Right atrium auricular region (tissue), 2 donors: ENCODE results near the gene PPFIA2. TPM values are rescaled to one million over a fixed set of nuclear protein-coding genes. Genes with fewer than 3 reads are reported as not detected.

Source experiments
- DNase-seq: peaks from one replicate; pipeline ENCODE4 v3.0.0-alpha.2; 2019; ENCODE audit warnings: low spot score
- H3K27ac ChIP-seq, 2 donors: fragments of 200-600 bp; sonication (generic); 1 replicate in 1 of 2; 2 replicates in 1 of 2; pipeline ENCODE4 v1.5.1; 2016 to 2019
- H3K27me3 ChIP-seq, 2 donors: fragments of 200-600 bp; sonication (generic); one replicate each; pipeline versions ENCODE4 v1.5.1 to v1.6.0; 2017 to 2019
- H3K36me3 ChIP-seq: fragments of 200-600 bp; sonication (generic); one replicate; pipeline ENCODE4 v1.5.1; 2016
- H3K4me1 ChIP-seq, 2 donors: fragments of 200-600 bp; sonication (generic); one replicate each; pipeline versions ENCODE4 v1.5.1 to v1.6.0; 2017 to 2019
- H3K4me3 ChIP-seq, 2 donors: fragments of 200-600 bp; sonication (generic); 1 replicate in 1 of 2; 2 replicates in 1 of 2; pipeline ENCODE4 v1.5.1; 2017 to 2019; ENCODE audit warnings: mild to moderate bottlenecking in 1 of 2, moderate library complexity in 1 of 2
- H3K9me3 ChIP-seq, 2 donors: fragments of 200-600 bp; sonication (generic); one replicate each; pipeline ENCODE4 v1.5.1; 2019
- CTCF ChIP-seq, 2 donors: fragments of 200-600 bp; sonication (generic); IDR thresholded peaks; one replicate each; pipeline ENCODE4 v1.5.1; 2019; ENCODE audit warnings: antibody characterized with exemption in 2 of 2
- total RNA-seq, 2 donors: library from RNA; depleted of rRNA; stranded (reverse); fragments of >200 nt; gene quantifications; one replicate each; pipeline ENCODE4 v1.1.0, GENCODE V29; 2016

Gene PPFIA2
- total RNA-seq, 2 donors from 2014 or later = 0.20 to 0.48 TPM

- H3K27me3 ChIP-seq = no peaks in the 10 kb centered on the region
- H3K4me3 ChIP-seq = no peak overlapping the region
- no peaks in the 10 kb centered on the region for H3K36me3 ChIP-seq
These were observed 238.8 kb downstream of the PPFIA2 start for GRCh38 chr12:81520064-81520945.

GRCh38 chr12:81518638-81519037 is 240.5 kb downstream of the PPFIA2 start:
- Histone ChIP-seq H3K4me3 (no peak overlapping the region), H3K4me1 (peaks cover 0 to 10% of the 10 kb centered on the region in 2 donors), H3K9me3 (no peaks in the 10 kb centered on the region), H3K36me3 (no peaks in the 10 kb centered on the region), H3K27ac (no peak overlapping the region), H3K27me3 (no peaks in the 10 kb centered on the region)
- DNase-seq = no peak
- no peak for TF ChIP-seq CTCF (IDR thresholded peaks at IDR 0.05)

More at GRCh38 chr12:81520064-81520945, 238.8 kb downstream of the PPFIA2 start:
- no peak for TF ChIP-seq CTCF (IDR thresholded peaks at IDR 0.05)
- Histone ChIP-seq H3K27ac (no peak overlapping the region), H3K9me3 (no peaks in the 10 kb centered on the region), H3K4me1 (peaks cover 0 to 10% of the 10 kb centered on the region in 2 donors)
- DNase-seq = no peak

- Histone ChIP-seq H3K27ac (no peak overlapping the region), H3K36me3 (no peaks in the 10 kb centered on the region), H3K9me3 (no peaks in the 10 kb centered on the region), H3K4me3 (no peak overlapping the region), H3K4me1 (peaks cover 0 to 10% of the 10 kb centered on the region in 2 donors), H3K27me3 (no peaks in the 10 kb centered on the region)
- no peak for TF ChIP-seq CTCF (IDR thresholded peaks at IDR 0.05)
- no peak for DNase-seq
These were observed 241.9 kb downstream of the PPFIA2 start for GRCh38 chr12:81517296-81517695.

- H3K9me3 ChIP-seq = no peaks in the 10 kb centered on the region
- no peak for TF ChIP-seq CTCF (IDR thresholded peaks at IDR 0.05)
- H3K27ac ChIP-seq = no peak overlapping the region
- no peaks in the 10 kb centered on the region for H3K36me3 ChIP-seq
- no peaks in the 10 kb centered on the region for H3K27me3 ChIP-seq
- H3K4me3 ChIP-seq = no peak overlapping the region
- H3K4me1 ChIP-seq = no peaks in the 10 kb centered on the region
- DNase-seq = no peak
These were observed 256.0 kb downstream of the PPFIA2 start for GRCh38 chr12:81502912-81503695.

- no peak for DNase-seq
- H3K27me3 ChIP-seq = no peaks in the 10 kb centered on the region
- no peak for TF ChIP-seq CTCF (IDR thresholded peaks at IDR 0.05)
These were observed 258.4 kb downstream of the PPFIA2 start for GRCh38 chr12:81500788-81501187.

More at GRCh38 chr12:81500788-81501187, 258.4 kb downstream of the PPFIA2 start:
- Histone ChIP-seq H3K27ac (no peak overlapping the region), H3K36me3 (no peaks in the 10 kb centered on the region), H3K4me3 (no peak overlapping the region), H3K9me3 (no peaks in the 10 kb centered on the region), H3K4me1 (no peaks in the 10 kb centered on the region)
